GM19467 (cell line): Measurements from ENCODE around the gene TEAD3.
"Not testable (repeated sequence)": the region's sequence is repeated elsewhere in the genome, so short reads cannot be mapped to it uniquely, and the experiment has no call there.

Experiments used
- ATAC-seq: cut with Tn5 transposase; IDR thresholded peaks from one replicate; pipeline ENCODE4 v1.9.1; 2021; ENCODE audit warnings: mild to moderate bottlenecking, moderate library complexity; ENCODE audit not compliant: unreplicated experiment

Gene TEAD3

DNA sequence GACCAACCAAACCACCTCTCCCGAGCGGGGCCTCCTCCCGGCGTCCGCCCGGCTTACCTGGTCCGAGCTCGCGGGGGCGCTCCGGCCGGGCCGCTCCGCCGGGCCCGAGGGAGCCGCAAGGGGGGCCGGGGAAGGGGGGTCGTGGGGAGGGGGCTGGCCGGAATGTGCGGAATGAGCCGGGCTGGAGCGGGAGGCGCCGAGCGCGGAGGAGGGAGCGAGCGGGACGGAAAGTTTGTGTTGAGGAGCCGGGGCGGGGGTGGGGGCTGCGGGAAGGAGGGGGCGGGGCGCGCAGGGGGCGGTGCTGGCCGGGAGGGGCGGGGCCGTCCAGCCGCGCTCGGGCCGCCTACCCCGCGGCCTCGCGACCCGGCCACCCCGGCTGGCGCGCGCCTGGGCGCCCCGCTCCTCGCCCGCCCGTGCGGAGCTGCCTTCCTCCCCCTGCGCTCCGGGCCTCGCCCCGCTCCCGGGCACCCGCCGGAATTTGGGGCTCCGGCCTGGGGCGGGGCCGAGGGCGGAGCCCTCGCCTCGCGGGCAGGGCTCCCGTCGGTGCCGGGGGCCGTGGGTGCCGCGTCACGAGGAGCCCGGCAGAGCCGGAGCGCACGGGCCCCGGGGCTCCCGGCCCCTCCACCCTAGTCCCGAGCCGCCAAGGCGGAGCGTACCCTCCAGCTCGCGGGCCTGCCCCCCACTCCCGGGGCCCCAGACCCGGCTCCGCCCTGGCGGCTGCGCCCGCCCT lies at the start of gene TEAD3:
TSS of gene TEAD3 (minus strand) at position 239 of the 730 bp plus-strand sequence.
- peak; percentile 49 for ATAC-seq

DNA sequence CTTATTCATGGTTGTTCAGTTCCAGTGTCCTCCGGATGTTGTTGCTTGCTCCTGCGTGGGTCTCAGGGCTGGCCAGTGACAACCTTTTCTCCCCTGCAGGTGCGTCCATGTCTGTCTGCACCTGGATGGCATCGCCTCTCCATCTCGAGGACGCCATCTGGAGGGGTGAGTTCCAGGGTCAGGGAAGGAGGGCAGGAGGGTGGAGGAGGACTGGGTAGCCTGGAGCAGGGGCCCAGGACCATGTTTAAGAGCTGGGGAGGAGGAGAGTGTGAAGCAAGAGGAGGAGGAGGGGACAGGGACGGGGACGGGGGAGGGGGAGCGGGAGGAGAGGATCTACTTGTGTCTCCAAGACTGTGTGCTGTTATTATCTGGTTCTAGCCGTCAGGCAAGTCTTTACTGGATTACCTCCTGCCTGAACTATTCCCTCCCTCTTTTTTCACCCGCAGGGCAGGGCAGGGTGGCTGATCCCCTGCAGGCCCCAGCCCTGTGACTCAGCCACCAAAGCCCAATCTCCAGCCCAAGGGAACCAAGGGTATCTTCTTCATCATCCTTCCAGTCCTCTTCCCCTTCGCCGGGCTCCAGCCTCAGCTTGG lies 48.0 kb upstream of the TEAD3 start:
- no peak for ATAC-seq

- no peak for ATAC-seq
Measured at GRCh38 chr6:35543459-35544193, 46.7 kb upstream of the TEAD3 start.

DNA sequence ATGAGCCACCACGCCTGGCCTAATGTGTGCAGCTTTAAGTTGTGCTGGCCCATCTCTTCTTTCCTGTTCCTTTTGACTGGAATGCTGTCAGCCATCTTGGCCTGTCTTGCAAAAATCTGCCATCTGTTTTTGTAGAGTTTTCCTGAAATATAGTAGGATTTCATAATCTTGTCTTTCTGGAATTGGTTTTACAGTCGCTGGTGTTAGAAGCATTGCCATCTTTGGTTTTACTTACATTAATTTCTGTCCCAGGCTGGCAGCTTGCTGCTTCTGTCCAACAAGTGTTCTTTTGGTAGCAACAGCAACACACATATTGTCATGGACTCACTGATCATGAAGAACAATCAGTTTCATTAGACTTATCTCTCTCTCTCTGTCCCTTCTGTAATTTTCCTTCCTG lies 45.0 kb upstream of the TEAD3 start:
- ATAC-seq, result no peak

DNA sequence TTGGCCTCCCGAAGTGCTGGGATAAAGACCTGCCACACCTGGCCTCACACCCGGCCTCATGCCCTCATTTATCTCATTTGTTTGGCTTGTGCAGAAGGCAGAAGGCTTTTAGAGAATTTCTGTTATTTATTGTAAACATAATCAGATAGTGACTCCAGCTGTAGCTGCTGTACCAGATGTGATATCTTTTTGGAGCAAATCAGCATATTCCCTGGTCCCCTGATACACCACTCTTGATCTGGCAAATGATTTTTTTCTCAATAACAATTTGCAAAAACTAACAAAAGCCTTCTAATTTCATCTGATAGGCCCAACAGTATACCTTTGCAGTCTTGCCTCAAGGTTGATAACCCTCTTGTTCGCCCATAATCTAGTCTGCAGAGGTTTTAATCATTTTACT lies 42.3 kb upstream of the TEAD3 start:
- ATAC-seq, result no peak

DNA sequence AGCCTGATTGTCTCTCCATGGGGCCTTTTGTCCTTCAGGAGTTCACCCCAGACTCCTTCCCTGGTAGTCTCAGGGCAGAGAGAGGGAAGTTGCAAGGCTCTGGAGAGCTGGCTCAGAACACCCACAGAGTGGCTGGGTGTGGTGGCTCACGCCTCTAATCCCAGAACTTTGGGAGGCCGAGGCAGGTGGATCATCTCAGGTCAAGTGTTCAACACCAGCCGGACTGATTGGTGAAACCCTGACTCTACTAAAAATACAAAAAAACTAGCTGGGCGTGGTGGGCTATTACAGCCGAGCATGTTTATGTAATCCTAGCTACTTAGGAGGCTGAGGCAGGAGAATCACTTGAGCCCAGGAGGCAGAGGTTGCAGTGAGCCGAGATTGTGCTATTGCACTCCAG lies 39.0 kb upstream of the TEAD3 start:
- ATAC-seq, result not testable (repeated sequence)

DNA sequence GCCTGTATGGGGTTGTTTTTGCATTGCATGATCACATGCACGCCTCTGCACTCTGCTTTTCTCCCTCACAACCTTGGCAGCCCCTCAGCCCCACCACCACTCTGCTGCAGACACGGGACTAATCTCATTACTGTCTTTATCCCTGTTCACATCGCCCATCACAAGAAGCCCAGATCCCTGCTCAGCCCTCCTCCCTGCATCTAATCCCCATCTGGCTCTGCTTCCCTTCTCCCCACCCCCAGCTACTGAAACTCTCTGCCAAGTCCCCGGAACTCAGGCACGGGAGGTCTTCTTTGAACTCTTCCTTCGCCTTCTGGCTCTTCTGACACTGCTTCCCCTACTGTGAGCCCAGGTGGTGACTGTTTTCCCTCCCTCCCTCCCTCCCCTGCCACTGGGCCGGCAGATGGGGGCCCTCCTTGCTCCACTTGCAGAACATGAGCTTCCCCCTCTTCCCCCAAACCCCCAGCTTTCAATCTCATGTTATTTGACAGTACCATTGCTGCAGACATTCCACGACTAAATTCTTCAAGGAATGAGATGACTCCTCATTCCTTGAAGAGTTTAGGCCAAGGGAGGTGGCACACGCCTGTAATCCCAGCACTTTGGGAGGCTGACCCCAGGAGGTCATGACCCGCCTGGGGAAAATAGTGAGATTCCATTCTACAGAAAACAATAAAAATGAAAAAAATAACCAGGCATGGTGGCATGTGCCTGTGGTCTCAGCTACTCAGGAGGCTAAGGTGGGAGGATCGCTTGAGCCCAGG lies 37.7 kb upstream of the TEAD3 start:
- no peak for ATAC-seq

- ATAC-seq, result no peak
Measured at GRCh38 chr6:35533981-35534380, 37.1 kb upstream of the TEAD3 start.

DNA sequence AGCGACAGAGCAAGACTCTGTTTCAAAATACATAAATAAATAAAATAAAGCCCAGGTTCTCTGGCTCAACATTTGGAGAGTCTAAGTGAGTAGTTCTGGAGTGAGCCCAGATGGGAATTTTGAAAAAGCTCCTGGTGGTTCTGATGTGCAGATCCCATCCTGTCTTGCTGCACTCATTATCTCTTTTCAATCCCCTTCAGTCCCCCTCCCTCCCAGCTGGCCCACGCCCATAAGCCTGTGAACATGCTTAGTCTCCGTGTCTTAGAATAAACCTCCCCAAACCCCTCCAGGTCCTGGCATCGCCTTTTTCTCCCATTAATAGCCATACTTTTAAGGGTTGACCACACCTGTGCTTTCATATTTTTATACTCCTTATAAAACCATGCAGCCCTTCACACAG lies 35.2 kb upstream of the TEAD3 start:
- ATAC-seq, result no peak

GRCh38 chr6:35524380-35525020 lies 27.6 kb upstream of the TEAD3 start:
- no peak for ATAC-seq

DNA sequence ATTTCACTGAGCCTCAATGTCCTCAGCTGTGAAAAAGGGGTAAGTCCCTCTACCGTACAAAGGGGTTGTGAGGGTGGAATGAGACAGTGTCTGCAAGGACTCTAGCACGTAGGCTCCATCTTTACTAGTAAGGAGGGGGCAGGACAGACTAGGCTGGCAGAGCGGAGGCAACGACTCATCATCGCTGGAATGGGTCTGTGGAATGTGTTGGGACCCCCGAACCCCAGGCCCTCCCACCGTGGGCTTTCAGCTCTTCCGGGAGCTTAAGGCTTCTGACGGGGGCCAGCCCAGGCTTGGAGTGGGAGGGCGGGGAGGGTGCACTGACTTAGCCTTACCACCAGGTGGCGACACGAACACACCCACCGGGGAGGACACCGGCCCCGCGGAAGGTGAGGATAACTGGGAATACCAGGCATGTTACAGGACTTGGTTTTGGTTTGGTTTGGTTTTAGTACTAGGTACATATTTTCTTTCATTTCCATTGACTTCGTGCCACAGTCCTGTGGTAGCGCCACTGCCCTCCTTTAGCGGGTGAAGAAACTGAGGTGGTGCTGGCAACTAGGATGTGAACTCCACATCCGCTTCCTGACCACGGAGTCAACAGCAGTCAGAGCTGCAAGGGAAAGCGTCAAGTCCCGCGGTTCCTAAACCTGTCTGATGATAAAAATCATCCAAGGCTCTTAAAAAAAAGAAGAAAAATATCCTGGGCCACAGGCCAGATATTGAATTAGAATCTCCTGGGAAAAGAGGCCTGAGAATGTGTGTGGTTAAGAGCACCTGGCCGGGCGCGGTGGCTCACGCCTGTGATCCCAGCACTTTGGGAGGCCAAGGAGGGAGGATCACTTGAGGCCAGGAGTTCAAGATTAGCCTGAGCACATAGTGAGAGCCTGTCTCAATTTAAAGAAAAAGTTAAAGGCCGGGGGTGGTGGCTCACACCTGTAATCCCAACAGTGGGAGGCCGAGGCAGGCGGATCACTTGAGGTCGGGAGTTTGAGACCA lies 26.1 kb upstream of the TEAD3 start:
- ATAC-seq, result no peak

DNA sequence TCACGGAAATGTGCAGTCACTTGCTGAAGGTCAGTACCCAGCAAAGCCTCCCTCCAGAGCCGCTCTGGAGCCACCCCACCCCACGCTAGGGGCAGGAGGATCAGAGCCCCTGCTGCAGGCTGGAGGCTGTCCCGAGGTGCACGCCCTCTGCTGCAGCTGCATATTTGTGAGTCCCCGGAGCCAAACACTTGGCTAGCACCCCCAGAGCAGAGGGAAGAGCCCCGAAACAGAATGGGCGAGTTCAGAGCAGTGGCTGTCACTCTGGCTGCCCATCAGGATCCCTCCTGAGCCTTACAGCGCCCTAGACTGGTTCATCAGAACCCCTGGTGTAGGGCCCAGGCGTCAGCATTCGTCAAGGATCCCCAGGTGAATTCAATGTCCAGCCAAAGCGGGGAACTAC lies 25.3 kb upstream of the TEAD3 start:
- no peak for ATAC-seq

- ATAC-seq, result no peak
Measured at GRCh38 chr6:35521235-35521634, 24.4 kb upstream of the TEAD3 start.

DNA sequence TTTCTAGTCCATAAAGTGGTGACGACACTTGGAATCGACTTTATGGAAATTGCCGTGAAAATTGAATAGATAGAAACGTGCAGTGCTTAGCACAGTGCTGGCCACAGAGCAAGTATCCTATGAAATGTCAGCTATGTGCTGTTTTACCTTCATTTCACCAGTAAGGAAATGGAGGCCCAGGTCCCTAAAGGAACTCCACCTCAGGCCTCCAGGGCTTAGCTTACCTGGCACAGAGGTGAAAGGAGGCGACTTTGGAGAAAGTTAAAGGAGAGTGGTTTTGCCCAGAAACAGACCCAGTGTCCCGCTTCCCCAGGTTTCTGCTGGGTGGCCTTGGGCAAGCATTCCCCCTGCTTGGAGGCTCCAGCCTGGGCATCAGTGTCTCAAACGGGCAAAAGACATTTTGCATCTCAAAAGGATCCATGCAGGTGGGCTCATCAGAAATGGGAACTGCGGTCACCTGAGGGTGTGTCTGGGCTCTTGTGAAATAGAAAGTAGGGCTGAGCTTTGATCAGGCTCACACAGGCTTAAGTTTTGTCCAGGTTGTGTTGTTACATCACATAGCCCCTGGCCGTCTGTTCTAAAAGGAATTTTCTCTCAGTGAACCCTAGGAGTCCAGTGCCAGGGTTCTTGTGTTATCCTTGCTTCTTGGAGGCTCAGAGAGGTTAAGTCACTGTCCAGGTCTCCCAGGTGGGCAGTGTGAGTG lies 22.6 kb upstream of the TEAD3 start:
- no peak for ATAC-seq

DNA sequence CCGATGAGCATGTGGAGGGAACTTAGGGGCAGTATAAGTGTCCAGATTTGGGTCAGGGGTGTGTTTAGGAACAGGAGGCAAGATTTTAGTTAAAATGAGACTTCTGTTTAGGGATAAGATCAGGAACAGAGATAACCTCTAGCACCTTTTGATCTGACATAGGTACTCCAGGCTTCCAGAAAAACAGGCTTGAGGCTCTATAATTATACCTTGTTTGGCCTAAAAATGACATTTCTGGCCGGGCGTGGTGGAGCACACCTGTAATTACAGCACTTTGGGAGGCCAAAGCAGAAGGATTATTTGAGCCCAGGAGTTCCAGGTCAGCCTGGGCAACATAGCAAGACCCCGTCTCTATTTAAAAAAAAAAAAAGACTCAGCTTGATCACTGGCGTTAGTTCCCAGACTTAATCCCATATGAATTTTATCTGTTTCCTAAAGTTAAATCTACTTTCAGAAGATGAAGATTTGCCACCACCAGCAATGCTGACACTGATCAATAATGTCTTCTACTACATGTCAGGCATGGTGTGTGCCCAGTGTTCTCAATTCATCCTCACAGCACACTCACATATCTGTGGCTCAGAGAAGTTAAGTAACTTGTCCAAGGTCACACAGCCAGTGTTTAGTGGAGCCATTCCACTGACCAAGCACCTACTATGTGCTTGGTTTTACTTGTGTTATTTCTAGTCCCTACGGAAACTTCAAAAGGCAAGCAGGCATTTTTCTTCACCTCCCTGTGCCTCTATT lies 21.9 kb upstream of the TEAD3 start:
- no peak for ATAC-seq

DNA sequence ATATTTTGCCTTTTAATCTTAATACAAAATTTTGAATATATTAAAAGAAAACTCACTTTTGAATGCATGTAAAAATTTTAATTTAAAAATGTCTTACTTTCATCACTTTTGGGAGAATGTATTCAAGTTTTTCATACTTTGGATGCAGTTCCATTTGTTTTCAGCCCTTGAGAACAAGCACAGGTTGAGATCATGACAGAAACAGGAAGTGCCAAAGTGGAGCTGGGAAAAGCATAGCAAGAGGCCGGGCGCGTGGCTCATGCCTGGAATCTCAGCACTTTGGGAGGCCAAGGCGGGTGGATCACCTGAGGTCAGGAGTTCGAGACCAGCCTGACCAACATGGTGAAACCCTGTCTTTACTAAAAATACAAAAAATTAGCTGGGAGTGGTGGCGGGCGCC lies 21.1 kb upstream of the TEAD3 start:
- not testable (repeated sequence) for ATAC-seq

- ATAC-seq, result no peak
Measured at GRCh38 chr6:35516712-35517111, 19.8 kb upstream of the TEAD3 start.

- ATAC-seq, result not testable (repeated sequence)
Measured at GRCh38 chr6:35515939-35516338, 19.1 kb upstream of the TEAD3 start.
